OCI-LY3 (cell line): ENCODE results near the gene OR10G2.
"Not testable (repeated sequence)": the region's sequence is repeated elsewhere in the genome, so short reads cannot be mapped to it uniquely, and the experiment has no call there.

ENCODE experiments used
- H2AFZ ChIP-seq: fragments of 200-600, 300-600 bp; shearing (Covaris generic); 2 replicates; pipeline ENCODE4 v1.6.0; 2014; ENCODE audit warnings: antibody characterized with exemption, low read depth, low read length
- H3K27ac ChIP-seq: fragments of 200-600, 300-600 bp; sonication (generic); 2 replicates; pipeline ENCODE4 v1.5.1; 2014; ENCODE audit warnings: mild to moderate bottlenecking, low read length, moderate library complexity, mixed read lengths
- H3K27me3 ChIP-seq: fragments of 200-600, 300-600 bp; sonication (generic); 2 replicates; pipeline ENCODE4 v1.6.1; 2014; ENCODE audit warnings: low read depth, low read length, mixed read lengths
- H3K36me3 ChIP-seq: fragments of 200-600, 300-600 bp; sonication (generic); replicated peaks from 2 replicates; pipeline ENCODE3; 2014; ENCODE audit warnings: low read depth, low read length, mixed read lengths
- H3K4me1 ChIP-seq: fragments of 300-600, 200-600 bp; sonication (generic); 2 replicates; pipeline ENCODE4 v1.6.1; 2014; ENCODE audit warnings: low read length, mixed read lengths
- H3K4me2 ChIP-seq: fragments of 200-600, 300-600 bp; sonication (generic); 2 replicates; pipeline ENCODE4 v1.6.1; 2014; ENCODE audit warnings: low read length, mixed read lengths
- H3K4me3 ChIP-seq: fragments of 300-600, 200-600 bp; sonication (generic); 2 replicates; pipeline ENCODE4 v1.5.1; 2014; ENCODE audit warnings: antibody characterized with exemption, mild to moderate bottlenecking, low read length, moderate library complexity
- H3K79me2 ChIP-seq: fragments of 300-600, 200-600 bp; shearing (Covaris generic); 2 replicates; pipeline ENCODE4 v1.6.1; 2014; ENCODE audit warnings: mild to moderate bottlenecking, low read length, mixed read lengths
- H3K9ac ChIP-seq: fragments of 300-600, 200-600 bp; shearing (Covaris generic); 2 replicates; pipeline ENCODE4 v1.6.0; 2014; ENCODE audit warnings: mild to moderate bottlenecking, low read length, moderate library complexity
- H3K9me3 ChIP-seq: fragments of 200-600, 300-600 bp; shearing (Covaris generic); 2 replicates; pipeline ENCODE4 v1.6.1; 2014; ENCODE audit warnings: low read length, mixed read lengths; ENCODE audit not compliant: insufficient read depth
- H4K20me1 ChIP-seq: fragments of 200-600, 300-600 bp; sonication (generic); 2 replicates; pipeline ENCODE4 v1.6.1; 2016; ENCODE audit warnings: low read length, mixed read lengths; ENCODE audit not compliant: insufficient read depth
- EZH2phosphoT487 ChIP-seq: fragments of 200-600 bp; shearing (Covaris generic); IDR thresholded peaks from 2 replicates; pipeline ENCODE4 v1.6.1; 2018; ENCODE audit warnings: antibody characterized with exemption, mixed run types, low read depth
- TF ChIP-seq, protein P1 (sequence below): fragments of 200-600, 300-600 bp; sonication (generic); IDR thresholded peaks from 2 replicates; pipeline ENCODE4 v1.5.1; 2014; ENCODE audit warnings: antibody characterized with exemption, low read length, low read depth

Gene OR10G2

DNA sequence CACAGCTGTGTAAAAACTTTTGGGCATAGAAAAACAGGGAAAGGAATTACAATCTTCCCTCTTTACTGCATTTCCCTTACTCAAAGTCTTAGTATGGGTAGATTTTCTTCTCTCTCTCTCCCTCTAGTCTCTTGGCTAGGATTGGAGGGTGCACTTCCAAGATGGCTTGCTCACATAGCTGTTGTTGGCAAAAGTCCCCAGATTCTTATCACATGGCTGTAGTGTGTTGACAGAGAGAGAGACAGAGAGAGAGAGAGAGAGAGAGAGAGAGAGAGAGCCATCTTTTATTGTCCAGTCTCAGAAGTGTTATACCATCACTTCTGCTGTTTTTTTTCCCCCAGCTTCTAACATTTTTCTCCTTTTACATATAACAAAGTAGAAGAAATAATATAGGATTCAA lies 12.6 kb upstream of the OR10G2 start:
- TF ChIP-seq, protein P1, sequence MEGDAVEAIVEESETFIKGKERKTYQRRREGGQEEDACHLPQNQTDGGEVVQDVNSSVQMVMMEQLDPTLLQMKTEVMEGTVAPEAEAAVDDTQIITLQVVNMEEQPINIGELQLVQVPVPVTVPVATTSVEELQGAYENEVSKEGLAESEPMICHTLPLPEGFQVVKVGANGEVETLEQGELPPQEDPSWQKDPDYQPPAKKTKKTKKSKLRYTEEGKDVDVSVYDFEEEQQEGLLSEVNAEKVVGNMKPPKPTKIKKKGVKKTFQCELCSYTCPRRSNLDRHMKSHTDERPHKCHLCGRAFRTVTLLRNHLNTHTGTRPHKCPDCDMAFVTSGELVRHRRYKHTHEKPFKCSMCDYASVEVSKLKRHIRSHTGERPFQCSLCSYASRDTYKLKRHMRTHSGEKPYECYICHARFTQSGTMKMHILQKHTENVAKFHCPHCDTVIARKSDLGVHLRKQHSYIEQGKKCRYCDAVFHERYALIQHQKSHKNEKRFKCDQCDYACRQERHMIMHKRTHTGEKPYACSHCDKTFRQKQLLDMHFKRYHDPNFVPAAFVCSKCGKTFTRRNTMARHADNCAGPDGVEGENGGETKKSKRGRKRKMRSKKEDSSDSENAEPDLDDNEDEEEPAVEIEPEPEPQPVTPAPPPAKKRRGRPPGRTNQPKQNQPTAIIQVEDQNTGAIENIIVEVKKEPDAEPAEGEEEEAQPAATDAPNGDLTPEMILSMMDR, result no peak
- TF ChIP-seq EZH2phosphoT487, result no peak
- no peaks in the 10 kb centered on the region for H4K20me1 ChIP-seq
- H3K9ac ChIP-seq, result no peak overlapping the region
- no peak overlapping the region for H3K4me3 ChIP-seq
- peaks cover 26% of the 10 kb centered on the region for H3K27me3 ChIP-seq
- H3K27ac ChIP-seq, result no peak overlapping the region
- H3K4me1 ChIP-seq, result no peaks in the 10 kb centered on the region
- no peaks in the 10 kb centered on the region for H3K36me3 ChIP-seq
- no peak overlapping the region for H2AFZ ChIP-seq
- no peaks in the 10 kb centered on the region for H3K79me2 ChIP-seq
- no peak overlapping the region for H3K4me2 ChIP-seq
- H3K9me3 ChIP-seq, result no peaks in the 10 kb centered on the region

DNA sequence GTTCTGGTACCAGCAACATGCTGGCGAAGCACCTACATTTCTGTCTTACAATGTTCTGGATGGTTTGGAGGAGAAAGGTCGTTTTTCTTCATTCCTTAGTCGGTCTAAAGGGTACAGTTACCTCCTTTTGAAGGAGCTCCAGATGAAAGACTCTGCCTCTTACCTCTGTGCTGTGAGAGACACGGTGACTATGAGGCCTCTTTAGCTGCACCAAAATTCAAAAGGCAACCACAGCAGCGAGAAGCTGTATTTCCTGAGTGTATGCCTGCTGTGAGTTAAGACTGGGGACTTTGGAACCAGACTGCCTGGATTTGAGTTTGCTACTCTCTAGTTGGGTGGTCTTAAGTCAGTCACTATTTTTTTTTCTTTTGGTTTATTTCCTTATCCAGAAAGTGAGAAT lies 8.7 kb upstream of the OR10G2 start:
- H3K9me3 ChIP-seq, result no peaks in the 10 kb centered on the region
- no peaks in the 10 kb centered on the region for H4K20me1 ChIP-seq
- H3K79me2 ChIP-seq, result no peaks in the 10 kb centered on the region
- no peak overlapping the region for H3K27ac ChIP-seq
- H3K4me3 ChIP-seq, result no peak overlapping the region
- no peak overlapping the region for H3K4me2 ChIP-seq
- H3K9ac ChIP-seq, result no peak overlapping the region
- TF ChIP-seq EZH2phosphoT487, result no peak
- TF ChIP-seq, protein P1, result no peak
- H2AFZ ChIP-seq, result no peak overlapping the region
- no peaks in the 10 kb centered on the region for H3K4me1 ChIP-seq
- no peaks in the 10 kb centered on the region for H3K36me3 ChIP-seq
- H3K27me3 ChIP-seq, result peaks cover 23% of the 10 kb centered on the region; the same call in 1 of the 2 replicates

DNA sequence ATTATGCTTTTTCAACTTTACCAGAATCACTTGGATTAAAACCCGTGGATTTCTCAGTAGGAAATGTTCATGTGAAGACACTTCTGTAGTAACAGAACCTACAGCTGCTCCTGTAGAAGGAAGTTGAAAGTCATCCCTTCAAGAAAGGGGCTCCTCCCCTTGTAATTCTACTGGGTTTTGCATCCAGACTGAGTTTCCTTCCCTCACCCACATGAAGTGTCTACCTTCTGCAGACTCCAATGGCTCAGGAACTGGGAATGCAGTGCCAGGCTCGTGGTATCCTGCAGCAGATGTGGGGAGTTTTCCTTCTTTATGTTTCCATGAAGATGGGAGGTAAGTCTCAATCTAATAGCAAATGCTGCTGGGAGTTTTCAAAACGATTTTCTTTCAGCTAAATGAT lies 7.9 kb upstream of the OR10G2 start:
- Histone ChIP-seq H2AFZ (no peak overlapping the region), H4K20me1 (no peaks in the 10 kb centered on the region), H3K4me3 (no peak overlapping the region), H3K9me3 (no peaks in the 10 kb centered on the region), H3K4me1 (no peaks in the 10 kb centered on the region), H3K27me3 (peaks cover 19% of the 10 kb centered on the region; the same call in 1 of the 2 replicates), H3K27ac (no peak overlapping the region), H3K79me2 (no peaks in the 10 kb centered on the region), H3K4me2 (no peak overlapping the region), H3K9ac (no peak overlapping the region), H3K36me3 (no peaks in the 10 kb centered on the region)
- TF ChIP-seq, protein P1, result no peak
- no peak for TF ChIP-seq EZH2phosphoT487

DNA sequence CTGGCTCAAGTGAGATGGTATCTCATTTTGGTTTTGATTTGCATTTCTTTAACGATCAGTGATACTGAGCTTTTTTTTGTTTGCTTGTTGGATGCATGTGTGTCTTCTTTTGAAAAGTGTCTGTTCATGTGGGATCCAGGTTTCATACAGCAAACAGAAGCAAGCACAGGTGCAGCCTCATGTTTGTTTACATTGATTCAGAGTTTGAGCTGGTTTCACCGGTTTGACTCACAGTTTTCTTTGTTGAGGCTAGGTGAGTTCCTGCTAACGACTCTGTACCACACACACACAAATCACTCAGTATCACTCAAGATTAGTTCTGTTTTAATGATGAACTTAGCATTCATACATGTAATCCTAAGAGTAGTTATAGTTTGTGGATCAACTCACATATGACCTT lies 3.7 kb downstream of the OR10G2 start:
- Histone ChIP-seq H3K4me3 (no peak overlapping the region), H2AFZ (no peak overlapping the region), H3K79me2 (no peaks in the 10 kb centered on the region), H4K20me1 (no peaks in the 10 kb centered on the region), H3K27ac (no peak overlapping the region), H3K4me1 (no peaks in the 10 kb centered on the region), H3K36me3 (no peaks in the 10 kb centered on the region), H3K27me3 (0 out of 2 replicates have a peak, but pooled peaks cover 5% of the 10 kb centered on the region), H3K9me3 (no peaks in the 10 kb centered on the region), H3K9ac (no peak overlapping the region), H3K4me2 (no peak overlapping the region)
- TF ChIP-seq EZH2phosphoT487, result no peak
- TF ChIP-seq, protein P1, result no peak

DNA sequence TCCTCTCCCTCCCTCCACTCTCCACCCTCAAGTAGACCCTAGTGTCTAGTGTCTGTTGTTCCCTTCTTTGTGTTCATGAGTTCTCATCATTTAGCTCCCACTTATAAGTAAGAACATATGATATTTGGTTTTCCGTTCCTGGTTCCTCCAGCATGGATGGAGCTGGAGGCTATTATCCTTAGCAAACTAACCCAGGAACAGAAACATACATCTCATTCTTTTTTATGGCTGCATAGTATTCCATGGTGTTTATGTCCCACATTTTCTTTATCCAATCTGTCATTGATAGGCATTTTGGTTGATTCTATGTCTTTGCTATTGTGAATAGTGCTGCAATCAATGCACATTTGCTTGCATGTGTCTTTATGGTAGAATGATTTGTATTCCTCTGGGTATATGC lies 4.2 kb downstream of the OR10G2 start:
- H3K4me2 ChIP-seq, H3K4me3 ChIP-seq, H2AFZ ChIP-seq, H3K27ac ChIP-seq, H4K20me1 ChIP-seq, H3K4me1 ChIP-seq, H3K9ac ChIP-seq, H3K9me3 ChIP-seq, H3K36me3 ChIP-seq, H3K79me2 ChIP-seq: not testable (repeated sequence)
- peaks cover 10% of the 10 kb centered on the region; the same call in 1 of the 2 replicates for H3K27me3 ChIP-seq
